Lower lobe of right lung (tissue), 2 donors: ENCODE data around the gene SMIM29. TPM values are rescaled to one million over a fixed set of nuclear protein-coding genes. Genes with fewer than 3 reads are reported as not detected.

ENCODE experiments used
- ATAC-seq, 2 donors: fragments of 200-7000 bp; cut with Tn5 transposase; one replicate each; pipeline ENCODE4 v1.9.1; 2020 to 2022; ENCODE audit warnings: mild to moderate bottlenecking in 2 of 2, moderate library complexity in 2 of 2
- DNase-seq: peaks from one replicate; pipeline ENCODE4 v3.0.0-alpha.2; 2020
- H3K27ac ChIP-seq: fragments of 200-600 bp; one replicate; pipeline ENCODE4 v1.8.0; 2022
- H3K27me3 ChIP-seq: fragments of 200-600 bp; one replicate; pipeline ENCODE4 v1.8.0; 2022; ENCODE audit warnings: low read depth
- H3K36me3 ChIP-seq: fragments of 200-600 bp; one replicate; pipeline ENCODE4 v1.8.0; 2022; ENCODE audit warnings: mild to moderate bottlenecking
- H3K4me1 ChIP-seq: fragments of 200-600 bp; one replicate; pipeline ENCODE4 v1.8.0; 2022
- H3K4me3 ChIP-seq: fragments of 200-600 bp; one replicate; pipeline ENCODE4 v1.8.0; 2022; ENCODE audit warnings: mild to moderate bottlenecking
- H3K9me3 ChIP-seq: fragments of 200-600 bp; one replicate; pipeline ENCODE4 v1.8.0; 2022
- intact Hi-C: fragments of 100-400 bp; cut with DNase I; formaldehyde crosslinking; loops from one replicate; pipeline ENCODE4 v1.11.0; 2022
- total RNA-seq: library from RNA; stranded (reverse); fragmentation: NEBNext Ultra II Directional; extraction: Animal tissue kit (Norgen Biotek cat#: 25700); gene quantifications from one replicate; pipeline ENCODE4 v1.2.1, GENCODE V29; 2021
- TF ChIP-seq, protein P1 (sequence below): fragments of 200-600 bp; IDR thresholded peaks from one replicate; pipeline ENCODE4 v1.8.0; 2022; ENCODE audit warnings: antibody characterized with exemption, mild to moderate bottlenecking
- donor health status: DM: no; HTN: yes; CAD: no; lungs with severe emphysema.

The SMIM29 gene
- total RNA-seq, 1 donor from 2014 or later, result 29.8 TPM

DNA sequence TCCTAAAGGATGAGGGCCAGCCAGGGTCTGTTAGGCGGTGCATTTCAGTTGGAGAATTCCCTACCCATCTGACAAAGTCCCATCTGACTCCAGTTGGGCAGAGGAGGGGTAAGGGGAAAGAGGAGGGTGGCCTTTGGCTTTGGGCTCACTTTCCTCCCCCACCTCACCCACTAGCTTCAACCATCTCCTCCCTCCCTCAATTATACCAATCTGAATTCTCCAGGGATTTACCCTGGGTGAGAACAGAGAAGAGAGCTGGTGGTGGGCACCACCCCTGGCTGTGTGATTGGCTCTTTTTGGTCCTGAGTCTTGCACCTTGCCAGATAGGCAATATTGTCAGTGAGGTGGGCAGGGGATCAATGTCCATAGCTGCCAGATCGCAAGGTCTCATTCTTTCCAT lies 8.9 kb downstream of the SMIM29 start:
- intact Hi-C loops, result no loop called here
- TF ChIP-seq, protein P1, sequence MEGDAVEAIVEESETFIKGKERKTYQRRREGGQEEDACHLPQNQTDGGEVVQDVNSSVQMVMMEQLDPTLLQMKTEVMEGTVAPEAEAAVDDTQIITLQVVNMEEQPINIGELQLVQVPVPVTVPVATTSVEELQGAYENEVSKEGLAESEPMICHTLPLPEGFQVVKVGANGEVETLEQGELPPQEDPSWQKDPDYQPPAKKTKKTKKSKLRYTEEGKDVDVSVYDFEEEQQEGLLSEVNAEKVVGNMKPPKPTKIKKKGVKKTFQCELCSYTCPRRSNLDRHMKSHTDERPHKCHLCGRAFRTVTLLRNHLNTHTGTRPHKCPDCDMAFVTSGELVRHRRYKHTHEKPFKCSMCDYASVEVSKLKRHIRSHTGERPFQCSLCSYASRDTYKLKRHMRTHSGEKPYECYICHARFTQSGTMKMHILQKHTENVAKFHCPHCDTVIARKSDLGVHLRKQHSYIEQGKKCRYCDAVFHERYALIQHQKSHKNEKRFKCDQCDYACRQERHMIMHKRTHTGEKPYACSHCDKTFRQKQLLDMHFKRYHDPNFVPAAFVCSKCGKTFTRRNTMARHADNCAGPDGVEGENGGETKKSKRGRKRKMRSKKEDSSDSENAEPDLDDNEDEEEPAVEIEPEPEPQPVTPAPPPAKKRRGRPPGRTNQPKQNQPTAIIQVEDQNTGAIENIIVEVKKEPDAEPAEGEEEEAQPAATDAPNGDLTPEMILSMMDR, result no peak
- Histone ChIP-seq H3K9me3 (no peaks in the 10 kb centered on the region), H3K27ac (no peak overlapping the region), H3K4me3 (no peak overlapping the region), H3K27me3 (no peaks in the 10 kb centered on the region), H3K36me3 (peaks cover 26% of the 10 kb centered on the region), H3K4me1 (peaks cover 42% of the 10 kb centered on the region)
- no peak for DNase-seq
- no peak for ATAC-seq

DNA sequence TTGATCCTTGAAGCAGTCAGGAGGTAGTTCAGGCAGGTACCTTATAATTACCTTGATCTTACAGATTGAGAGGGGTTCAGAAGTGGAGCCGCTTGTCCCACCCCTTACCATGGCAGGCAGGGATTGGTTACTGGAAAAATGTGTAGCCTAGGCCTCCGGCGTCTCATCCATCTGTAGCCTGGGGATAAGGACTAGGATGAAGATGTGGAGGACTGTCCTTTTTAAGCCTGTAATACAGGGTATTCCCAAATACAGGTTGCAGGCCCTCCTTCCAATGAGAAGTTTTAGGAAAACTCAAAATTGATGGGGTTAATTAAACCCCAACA lies 9.3 kb downstream of the SMIM29 start:
- TF ChIP-seq, protein P1, result no peak
- no peak overlapping the region for H3K4me3 ChIP-seq
- intact Hi-C loops, result no loop called here
- no peaks in the 10 kb centered on the region for H3K27me3 ChIP-seq
- no peaks in the 10 kb centered on the region for H3K9me3 ChIP-seq
- no peak overlapping the region for H3K27ac ChIP-seq
- no peak for ATAC-seq
- peak; percentile 9 for DNase-seq
- peaks cover 26% of the 10 kb centered on the region for H3K36me3 ChIP-seq
- peaks cover 37% of the 10 kb centered on the region for H3K4me1 ChIP-seq

DNA sequence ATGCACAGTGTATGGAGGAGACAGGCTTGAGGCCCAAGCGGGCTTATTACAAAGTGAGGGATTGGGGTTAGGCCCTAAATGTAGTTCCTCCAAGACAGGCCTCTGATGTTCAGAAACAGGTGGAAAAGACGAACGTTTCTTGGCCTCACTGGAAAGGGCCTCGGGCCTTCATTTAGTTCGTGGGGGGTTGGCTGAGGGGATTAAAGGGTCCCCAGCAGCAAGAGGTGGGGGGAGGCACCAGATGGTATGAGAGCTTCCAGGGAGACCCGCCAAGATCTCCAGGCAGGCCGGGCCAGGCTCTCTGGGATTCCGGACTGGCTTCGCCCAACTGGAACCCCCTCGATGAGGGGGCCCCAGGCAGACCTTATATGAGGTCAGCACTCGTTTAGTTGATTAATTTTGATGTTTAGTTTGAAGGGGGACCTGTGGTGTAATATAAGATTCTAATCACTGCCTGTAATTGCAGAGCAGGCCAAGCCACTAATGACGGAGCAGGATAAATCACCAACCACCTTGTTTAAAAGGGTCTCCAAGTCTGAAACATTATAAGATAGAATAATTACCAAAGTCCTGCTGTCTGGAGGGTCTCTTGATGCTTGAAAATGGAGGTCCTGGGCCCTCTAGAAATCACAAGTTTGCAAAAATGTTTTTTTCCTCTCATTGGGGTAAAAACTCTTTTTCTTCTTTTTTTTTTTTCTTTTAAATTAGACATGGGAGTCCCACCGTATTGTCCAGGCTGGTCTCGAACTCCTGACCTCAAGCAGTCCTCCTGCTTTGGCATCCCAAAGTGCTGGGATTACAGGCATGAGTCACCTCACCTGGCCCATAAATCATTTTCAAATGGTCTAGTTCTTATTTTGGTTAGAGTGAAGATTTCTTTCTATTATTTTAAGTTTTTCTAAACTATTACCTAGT lies 10.0 kb downstream of the SMIM29 start:
- Histone ChIP-seq H3K36me3 (peaks cover 26% of the 10 kb centered on the region), H3K9me3 (no peaks in the 10 kb centered on the region), H3K4me1 (peaks cover 31% of the 10 kb centered on the region), H3K27me3 (no peaks in the 10 kb centered on the region), H3K4me3 (peak overlapping the region; percentile 80), H3K27ac (no peak overlapping the region)
- TF ChIP-seq, protein P1, result no peak
- intact Hi-C loops, result no loop called here
- ATAC-seq (no peak), DNase-seq (peak; percentile 37)

DNA sequence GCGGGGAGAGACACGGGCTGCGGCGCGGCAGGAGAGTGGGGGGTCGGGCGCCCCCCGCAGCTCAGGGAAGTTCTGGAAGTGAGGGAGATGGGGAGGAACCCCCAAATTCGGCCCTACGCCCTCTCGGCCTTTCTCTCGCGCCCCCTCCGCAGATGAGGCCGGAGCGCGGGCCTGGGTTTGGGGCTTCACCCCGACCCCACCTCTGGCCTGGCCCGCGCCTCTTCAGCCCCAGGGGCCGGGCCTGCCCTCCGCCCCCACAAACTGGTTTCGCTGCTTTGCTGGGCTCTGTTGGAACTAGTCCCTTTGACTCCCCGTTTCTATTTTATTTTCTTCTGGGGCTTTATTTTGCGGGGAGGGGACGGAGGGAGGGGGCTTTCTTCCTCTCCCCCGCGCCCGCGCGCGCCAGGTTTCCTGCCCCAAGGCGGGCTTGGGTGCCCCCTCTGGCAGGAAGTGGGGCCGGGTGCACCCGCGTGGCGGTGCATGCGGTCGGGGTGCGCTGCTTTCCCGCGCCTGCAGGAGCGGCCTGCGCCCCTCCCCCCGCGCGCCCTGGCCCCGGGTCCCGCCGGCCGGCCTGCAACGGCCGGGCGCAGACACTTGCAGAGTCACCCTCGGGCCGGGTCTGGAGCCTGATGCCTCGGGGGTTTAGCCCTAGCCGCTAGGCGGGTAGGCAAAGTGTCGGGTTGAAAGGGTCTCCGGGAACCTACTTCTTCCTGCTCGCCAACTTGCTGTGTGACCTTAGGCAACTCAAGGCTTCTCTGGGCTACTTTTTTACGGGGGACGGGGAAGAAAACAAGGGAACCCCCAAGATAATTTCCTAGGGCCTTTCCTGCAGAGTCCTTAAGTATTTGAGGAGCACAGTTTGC lies 10.9 kb downstream of the SMIM29 start:
- intact Hi-C loops, result no loop called here
- Histone ChIP-seq H3K4me3 (peak overlapping the region; percentile 80), H3K27me3 (no peaks in the 10 kb centered on the region), H3K4me1 (peaks cover 23% of the 10 kb centered on the region), H3K36me3 (peaks cover 23% of the 10 kb centered on the region), H3K27ac (peak overlapping the region; percentile 68), H3K9me3 (no peaks in the 10 kb centered on the region)
- TF ChIP-seq, protein P1, result peak; percentile 34
- DNase-seq (peak; percentile 70), ATAC-seq (no peak)

DNA sequence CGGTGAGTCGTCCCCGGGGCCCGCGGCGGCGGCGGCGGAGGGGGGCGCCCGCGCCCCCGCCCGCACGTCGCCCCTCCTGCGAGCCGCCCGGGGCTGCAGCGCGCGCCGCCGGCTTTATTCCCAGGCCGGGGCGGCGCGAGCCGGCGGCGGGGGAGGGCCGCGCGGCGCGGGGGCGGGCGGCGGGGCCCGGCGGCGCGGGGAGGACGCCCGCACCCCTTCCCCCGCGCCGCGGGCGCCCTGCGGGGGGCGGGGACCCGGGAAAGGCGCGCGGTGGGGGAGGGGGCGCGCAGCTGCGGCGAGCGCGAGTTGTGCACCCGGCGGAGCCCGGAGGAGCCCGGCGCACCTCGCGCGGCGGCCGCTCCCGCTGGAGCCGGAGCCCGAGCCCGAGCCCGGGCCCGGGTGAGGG lies 11.5 kb downstream of the SMIM29 start:
- no peak for ATAC-seq

More for the DNA sequence above, 11.5 kb downstream of the SMIM29 start:
- H3K27ac ChIP-seq, result peak overlapping the region; percentile 87
- H3K27me3 ChIP-seq, result no peaks in the 10 kb centered on the region
- intact Hi-C loops, result no loop called here
- TF ChIP-seq, protein P1, result no peak
- peak overlapping the region; percentile 80 for H3K4me3 ChIP-seq
- peak; percentile 57 for DNase-seq
- H3K36me3 ChIP-seq, result peaks cover 17% of the 10 kb centered on the region
- peaks cover 23% of the 10 kb centered on the region for H3K4me1 ChIP-seq
- H3K9me3 ChIP-seq, result no peaks in the 10 kb centered on the region
